ENCODE results near the gene MEG3.

DNA sequence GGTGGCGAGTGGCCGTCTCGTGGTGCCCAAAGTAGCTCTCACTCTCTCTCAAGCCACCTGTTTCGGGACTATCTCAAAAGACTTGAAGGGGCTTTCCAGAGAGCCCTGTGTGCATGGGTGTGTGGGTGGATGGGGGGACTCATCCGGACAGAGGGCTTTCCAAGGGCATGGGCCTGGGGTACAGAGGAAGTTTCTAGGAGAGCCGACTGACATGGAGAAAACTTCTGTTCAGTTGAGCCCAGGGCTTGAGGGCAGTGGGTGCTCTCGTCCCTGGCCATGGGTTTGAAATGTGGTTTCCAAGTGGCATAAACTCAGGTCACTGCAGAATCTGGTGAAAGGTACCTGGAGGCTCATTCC, 47.4 kb upstream of the MEG3 start:
- TF ChIP-seq, protein P1, sequence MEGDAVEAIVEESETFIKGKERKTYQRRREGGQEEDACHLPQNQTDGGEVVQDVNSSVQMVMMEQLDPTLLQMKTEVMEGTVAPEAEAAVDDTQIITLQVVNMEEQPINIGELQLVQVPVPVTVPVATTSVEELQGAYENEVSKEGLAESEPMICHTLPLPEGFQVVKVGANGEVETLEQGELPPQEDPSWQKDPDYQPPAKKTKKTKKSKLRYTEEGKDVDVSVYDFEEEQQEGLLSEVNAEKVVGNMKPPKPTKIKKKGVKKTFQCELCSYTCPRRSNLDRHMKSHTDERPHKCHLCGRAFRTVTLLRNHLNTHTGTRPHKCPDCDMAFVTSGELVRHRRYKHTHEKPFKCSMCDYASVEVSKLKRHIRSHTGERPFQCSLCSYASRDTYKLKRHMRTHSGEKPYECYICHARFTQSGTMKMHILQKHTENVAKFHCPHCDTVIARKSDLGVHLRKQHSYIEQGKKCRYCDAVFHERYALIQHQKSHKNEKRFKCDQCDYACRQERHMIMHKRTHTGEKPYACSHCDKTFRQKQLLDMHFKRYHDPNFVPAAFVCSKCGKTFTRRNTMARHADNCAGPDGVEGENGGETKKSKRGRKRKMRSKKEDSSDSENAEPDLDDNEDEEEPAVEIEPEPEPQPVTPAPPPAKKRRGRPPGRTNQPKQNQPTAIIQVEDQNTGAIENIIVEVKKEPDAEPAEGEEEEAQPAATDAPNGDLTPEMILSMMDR (conservative IDR thresholded peaks at IDR 0.05; ENCODE audit: low read depth in 2 of 2): no peak
- TF ChIP-seq EZH2phosphoT487 (IDR thresholded peaks at IDR 0.05; ENCODE audit: unreplicated experiment) (no peak), POLR2AphosphoS5 (IDR thresholded peaks at IDR 0.05; ENCODE audit: low read depth) (no peak), CREB1 (CRISPR knock-in tag; IDR thresholded peaks at IDR 0.05; ENCODE audit: low read depth) (no peak)
- TF ChIP-seq, protein P2, sequence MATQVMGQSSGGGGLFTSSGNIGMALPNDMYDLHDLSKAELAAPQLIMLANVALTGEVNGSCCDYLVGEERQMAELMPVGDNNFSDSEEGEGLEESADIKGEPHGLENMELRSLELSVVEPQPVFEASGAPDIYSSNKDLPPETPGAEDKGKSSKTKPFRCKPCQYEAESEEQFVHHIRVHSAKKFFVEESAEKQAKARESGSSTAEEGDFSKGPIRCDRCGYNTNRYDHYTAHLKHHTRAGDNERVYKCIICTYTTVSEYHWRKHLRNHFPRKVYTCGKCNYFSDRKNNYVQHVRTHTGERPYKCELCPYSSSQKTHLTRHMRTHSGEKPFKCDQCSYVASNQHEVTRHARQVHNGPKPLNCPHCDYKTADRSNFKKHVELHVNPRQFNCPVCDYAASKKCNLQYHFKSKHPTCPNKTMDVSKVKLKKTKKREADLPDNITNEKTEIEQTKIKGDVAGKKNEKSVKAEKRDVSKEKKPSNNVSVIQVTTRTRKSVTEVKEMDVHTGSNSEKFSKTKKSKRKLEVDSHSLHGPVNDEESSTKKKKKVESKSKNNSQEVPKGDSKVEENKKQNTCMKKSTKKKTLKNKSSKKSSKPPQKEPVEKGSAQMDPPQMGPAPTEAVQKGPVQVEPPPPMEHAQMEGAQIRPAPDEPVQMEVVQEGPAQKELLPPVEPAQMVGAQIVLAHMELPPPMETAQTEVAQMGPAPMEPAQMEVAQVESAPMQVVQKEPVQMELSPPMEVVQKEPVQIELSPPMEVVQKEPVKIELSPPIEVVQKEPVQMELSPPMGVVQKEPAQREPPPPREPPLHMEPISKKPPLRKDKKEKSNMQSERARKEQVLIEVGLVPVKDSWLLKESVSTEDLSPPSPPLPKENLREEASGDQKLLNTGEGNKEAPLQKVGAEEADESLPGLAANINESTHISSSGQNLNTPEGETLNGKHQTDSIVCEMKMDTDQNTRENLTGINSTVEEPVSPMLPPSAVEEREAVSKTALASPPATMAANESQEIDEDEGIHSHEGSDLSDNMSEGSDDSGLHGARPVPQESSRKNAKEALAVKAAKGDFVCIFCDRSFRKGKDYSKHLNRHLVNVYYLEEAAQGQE (IDR thresholded peaks at IDR 0.05; ENCODE audit: unreplicated experiment): no peak

Measured in GM23338 (cell line).